GM18858 (cell line): ENCODE measurements around the gene GPR55.
A peak's percentile ranks its signal among the peaks of the same experiment; 100 is the strongest.

Source experiments
- ATAC-seq: cut with Tn5 transposase; IDR thresholded peaks from one replicate; pipeline ENCODE4 v1.9.1; 2021; ENCODE audit not compliant: unreplicated experiment

Gene GPR55

GRCh38 chr2:230902180-230902899 lies 22.7 kb downstream of the GPR55 start:
- ATAC-seq: no peak

DNA sequence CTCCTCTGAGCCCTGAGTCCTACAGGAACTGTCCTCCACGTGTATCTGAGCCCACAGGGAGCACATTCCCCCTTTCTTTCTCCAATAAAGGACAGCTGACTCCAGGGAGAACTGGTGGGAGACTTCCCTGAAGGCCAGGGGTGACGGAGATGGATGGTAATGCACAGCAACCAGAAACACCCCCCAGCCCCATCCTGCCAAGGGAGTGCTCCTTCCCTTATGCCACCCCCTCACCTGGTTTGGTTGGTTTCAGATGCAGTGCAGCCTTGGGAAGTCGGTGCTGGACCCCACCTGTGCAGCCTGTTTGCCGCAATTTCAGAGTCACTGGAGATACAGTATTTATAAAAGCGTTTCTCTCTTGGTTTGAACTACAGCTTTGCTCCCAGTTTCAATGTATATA lies 24.0 kb downstream of the GPR55 start:
- ATAC-seq: no peak

DNA sequence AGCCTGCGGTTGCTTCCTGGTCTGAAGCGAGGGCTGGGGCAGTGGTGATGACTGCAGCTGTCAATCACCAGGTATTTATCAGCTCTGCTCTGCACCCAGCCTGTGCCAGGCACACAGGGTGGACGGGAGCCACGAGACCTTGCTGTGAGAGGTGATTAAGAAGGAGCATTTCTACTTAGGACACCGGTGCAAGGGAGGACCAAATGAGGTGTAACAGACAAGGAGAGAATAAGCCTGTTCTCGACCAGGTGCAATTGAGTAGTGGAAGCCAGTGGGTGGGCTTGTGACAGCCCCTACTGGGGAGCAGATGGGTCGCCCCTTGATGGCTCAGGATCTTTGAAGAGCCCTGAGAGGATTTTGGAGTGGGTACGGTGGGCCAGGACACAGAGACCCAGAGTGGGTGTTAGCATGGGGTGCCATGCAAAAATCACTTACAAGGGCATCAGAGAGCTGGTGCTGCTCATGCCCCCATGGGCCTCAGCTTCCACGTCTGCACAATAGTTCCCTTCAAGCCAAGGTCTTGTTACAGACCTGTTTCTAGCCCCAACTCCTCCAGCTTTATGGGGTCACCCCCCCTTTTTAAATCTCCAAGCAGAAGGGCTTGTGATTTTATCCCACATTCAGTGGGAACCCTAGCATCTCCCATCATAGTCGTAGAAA lies 24.6 kb downstream of the GPR55 start:
- ATAC-seq: no peak

GRCh38 chr2:230899786-230900185 lies 25.3 kb downstream of the GPR55 start:
- no peak for ATAC-seq

DNA sequence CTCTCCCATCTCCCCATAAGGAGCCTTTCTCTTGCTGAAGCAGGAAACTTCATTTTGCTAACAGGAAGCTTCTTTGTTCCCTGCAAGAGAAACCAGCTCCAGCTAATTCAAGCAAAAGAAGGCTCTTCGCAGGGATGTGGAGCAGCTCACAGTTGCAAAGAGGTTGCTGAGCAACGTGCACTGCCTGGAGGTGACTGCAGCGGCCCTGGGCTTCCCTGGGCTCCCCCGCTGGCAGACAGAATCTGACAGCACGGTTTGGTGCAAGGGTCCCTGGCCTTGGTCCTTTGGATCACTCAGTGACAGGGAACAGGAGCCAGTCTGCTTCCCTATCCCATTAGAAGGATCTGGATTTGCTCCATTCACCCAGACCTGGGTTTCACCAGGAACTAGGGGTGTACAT lies 25.8 kb downstream of the GPR55 start:
- ATAC-seq: no peak

DNA sequence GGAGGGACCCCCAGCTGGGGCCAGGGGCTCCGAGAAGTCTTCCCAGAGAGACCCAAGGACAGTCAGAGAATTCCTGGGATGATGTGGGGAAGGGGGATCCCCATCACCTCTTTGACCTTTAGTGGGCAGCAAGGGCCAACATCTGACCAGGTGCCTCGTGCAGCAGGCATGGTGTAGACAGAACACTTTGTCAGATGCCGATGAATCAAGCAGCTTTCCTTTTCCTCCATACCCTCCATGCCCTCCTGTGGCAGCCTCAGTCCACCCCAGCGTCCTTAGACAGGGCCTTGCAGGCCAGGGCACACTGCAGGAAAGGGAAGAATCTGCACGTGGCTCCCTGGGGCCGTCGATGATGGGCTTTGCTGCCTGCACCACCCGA lies 26.3 kb downstream of the GPR55 start:
- ATAC-seq: no peak

DNA sequence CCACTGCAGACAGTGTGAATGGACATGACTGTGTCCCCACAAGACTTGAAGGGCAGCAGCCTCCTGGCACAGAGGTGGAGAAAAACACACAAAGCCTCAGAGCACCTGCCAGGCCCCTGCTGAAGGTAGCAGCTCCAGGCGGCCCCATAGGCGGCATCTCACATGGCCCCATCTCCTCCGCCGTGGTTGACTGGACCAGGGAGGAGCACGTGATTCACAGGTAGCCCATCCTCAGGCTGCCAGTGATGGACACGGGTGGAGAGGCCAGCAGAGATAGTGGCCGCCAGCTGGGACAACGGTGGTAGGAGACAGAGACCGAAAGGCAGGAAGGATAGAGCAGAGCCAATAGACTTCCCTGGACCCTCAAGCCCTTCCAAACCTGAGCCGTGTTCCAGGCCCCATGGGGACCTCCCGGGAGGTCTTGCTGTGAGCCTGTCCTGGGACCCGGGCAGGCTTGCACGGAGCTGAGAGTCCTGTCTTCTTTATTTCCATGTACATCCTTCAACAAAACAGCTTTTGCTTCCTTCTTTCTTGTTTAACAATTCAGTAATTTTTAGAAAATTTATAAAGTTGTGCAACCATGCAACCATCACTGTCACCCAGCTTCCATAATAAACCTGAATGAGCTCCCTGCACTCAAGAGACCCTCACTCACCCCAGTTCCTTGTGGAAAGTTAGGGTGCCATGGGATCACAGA lies 26.9 kb downstream of the GPR55 start:
- ATAC-seq: no peak

DNA sequence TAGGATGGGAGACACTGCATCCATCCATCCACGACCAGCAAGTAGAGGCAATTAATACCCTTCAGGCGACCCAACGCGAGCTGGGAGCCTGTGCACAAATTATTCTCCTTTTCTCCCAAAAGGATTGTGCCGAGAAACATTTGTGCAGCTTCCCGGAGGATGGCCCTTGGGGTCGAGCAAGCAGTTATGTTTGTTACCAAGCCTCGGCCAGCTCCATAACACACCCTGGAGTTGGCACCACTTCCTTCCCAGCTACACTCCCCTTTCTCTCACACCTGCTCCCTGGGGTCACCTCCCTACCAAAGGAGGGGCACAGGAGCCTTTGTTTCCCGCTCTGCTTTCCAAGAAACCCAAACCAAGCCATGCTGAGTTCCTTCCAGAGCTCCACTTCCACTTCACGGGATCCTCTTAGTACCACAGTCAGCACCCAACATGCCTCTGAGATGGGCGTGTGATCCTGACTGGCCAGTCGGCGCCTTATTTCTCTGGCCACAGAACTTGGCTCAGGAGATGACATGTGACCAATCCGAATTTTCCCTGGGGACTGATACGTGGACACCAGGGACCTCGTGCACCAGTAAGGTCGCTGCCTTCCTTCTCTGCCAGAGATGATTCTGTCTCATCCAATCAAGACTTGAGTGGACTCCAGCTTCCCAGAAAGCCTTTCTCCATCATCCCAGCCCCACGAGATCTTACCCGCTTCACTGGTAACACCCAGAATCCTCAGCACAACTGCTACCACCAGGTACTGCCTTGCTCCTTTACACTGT lies 28.5 kb downstream of the GPR55 start:
- no peak for ATAC-seq

GRCh38 chr2:230895536-230896345 lies 29.3 kb downstream of the GPR55 start:
- ATAC-seq: no peak

DNA sequence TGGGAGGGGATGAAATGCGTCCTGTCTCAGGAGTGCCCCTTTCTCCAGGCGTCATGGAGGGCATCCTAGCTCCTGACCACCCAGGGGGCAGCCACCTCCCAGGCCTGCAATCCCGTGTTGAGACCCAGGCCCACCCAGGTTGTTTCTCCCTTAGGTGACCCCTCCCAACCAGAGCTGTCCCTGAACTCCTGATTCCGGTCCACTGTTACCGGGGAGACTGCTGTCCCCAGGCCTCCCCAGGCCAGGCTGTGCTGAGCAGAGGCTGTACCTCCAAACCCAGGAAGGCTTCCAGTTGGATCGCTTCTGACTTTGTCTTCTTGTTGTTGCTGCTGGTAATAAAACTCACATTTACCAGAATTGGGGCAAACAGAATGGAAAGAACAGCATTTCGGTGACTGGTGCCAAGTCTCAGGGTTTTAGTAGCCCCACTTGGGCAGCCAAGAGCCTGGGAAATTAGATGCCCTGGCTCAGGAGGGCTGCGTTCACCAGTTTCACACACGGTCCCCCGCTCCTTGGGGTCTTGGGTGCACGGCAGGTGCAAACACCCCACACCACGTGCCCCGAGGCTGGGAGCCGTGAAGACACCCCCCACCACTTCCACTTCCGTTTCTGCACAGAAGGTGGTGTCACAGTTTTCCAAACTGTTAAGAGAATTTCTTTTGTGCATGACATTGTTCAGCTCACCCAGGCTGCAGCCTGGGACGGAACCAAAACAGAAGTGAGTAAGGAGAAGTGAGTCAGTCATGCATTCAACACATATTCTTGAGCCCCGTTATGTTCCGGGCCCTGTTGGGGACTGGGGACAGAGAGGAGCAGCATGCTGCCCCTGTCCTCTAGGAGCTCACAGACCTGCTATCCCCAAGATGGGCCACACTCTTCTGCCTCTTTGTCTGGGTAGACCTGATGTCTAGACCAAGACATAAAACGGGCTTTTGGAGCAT lies 30.9 kb downstream of the GPR55 start:
- peak; percentile 44 for ATAC-seq

GRCh38 chr2:230893338-230893737 lies 31.7 kb downstream of the GPR55 start:
- peak; percentile 56 for ATAC-seq

DNA sequence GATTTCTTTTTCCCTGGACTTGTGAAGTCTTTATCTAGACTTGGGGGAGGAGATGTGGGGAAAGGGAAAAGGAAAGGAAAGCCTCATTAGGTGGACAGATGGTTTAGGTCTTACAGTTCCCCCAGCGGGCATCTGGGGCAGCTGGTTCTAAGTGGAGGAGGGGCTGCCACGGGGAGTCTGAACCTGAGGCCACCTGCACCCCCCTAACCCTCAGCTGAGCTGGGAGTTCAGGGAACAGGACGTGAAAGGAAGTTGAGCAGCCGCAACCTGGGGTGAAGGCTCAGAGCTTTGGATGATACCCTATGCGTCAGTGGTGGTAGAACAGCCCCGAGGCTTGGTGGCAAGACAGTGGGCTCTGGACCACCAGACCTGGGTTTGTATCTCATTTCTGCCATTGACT lies 33.5 kb downstream of the GPR55 start:
- ATAC-seq: no peak

DNA sequence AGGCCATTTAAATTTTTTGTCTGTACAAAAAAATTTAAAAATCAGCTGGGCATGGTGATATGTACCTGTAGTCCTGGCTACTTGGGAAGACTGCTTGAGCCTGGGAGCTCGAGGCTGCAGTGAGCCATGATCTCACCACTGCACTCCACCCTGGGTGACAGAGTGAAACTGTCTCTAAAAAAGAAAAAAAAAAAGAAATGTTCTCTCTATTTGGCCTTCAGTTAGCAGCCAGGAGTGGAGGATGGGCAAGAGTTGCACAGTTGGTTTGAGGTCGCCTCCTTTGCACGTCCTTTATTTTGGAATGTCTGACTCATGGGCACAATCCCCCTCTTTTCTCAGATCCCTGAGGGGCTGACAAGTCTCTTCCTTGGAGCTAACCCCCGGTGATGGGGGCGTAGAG lies 34.0 kb downstream of the GPR55 start:
- no peak for ATAC-seq

- no peak for ATAC-seq
Measured at GRCh38 chr2:230890646-230891045, 34.4 kb downstream of the GPR55 start.

GRCh38 chr2:230889911-230890601 lies 35.0 kb downstream of the GPR55 start:
- ATAC-seq: no peak

DNA sequence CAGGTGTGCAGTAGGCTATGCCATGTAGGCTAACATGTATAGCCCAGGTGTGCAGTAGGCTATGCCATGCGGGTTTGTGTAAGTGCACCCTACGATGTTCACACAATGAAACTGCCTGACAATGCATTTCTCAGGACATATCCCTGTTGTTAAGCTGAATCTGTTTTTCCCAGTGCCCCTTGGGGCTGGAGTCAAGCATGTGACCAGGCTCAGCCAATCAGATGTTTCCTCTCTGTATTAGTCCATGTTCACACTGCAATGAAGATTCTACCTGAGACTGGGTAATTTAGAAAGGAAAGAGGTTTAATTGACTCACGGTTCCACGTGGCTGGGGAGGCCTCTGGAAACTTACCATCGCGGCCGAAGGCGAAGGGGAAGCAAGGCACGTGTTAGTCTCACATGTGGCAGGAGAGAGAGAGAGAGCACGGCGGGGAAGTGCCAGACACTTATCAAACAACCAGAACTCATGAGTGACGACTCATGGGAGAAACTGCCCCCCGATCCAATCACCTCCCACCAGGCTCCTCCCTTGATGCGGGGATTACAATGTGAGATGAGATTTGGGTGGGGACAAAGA lies 36.1 kb downstream of the GPR55 start:
- no peak for ATAC-seq

GRCh38 chr2:230887342-230887741 lies 37.7 kb downstream of the GPR55 start:
- no peak for ATAC-seq

DNA sequence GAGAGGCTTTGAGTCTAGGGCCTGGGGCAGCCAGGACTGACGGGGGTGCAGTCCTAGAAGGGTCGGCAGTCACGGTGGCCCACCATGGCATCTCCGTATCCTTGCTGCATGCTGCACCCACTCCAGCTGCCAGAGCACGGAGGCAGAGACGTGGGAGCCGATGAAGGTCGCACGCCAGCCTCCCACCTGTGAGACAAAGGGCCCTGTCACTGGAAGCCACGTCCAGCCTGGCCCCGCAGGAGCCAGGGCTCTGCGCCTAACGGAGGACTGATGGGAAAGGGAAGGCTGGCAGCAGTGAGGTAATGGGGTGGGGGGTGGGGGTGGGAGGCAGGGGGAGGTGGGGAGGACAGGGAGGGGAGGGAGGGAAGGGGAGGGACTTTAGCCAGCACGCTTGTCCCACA lies 38.4 kb downstream of the GPR55 start:
- no peak for ATAC-seq

GRCh38 chr2:230886206-230886605 lies 38.8 kb downstream of the GPR55 start:
- no peak for ATAC-seq
